HG03432 (cell line): ENCODE measurements around the gene PPP1R12B.
"Not testable (repeated sequence)": the region's sequence is repeated elsewhere in the genome, so short reads cannot be mapped to it uniquely, and the experiment has no call there.

Experiments used
- ATAC-seq: cut with Tn5 transposase; IDR thresholded peaks from one replicate; pipeline ENCODE4 v1.9.1; 2021; ENCODE audit warnings: mild to moderate bottlenecking, moderate library complexity; ENCODE audit not compliant: unreplicated experiment

PPP1R12B gene

GRCh38 chr1:202401771-202402170 lies 53.3 kb downstream of the PPP1R12B start:
- not testable (repeated sequence) for ATAC-seq

- not testable (repeated sequence) for ATAC-seq
These were observed 54.9 kb downstream of the PPP1R12B start for GRCh38 chr1:202403381-202403780.

- no peak for ATAC-seq
These were observed 57.4 kb downstream of the PPP1R12B start for GRCh38 chr1:202405928-202406327.

GRCh38 chr1:202406896-202407295 lies 58.4 kb downstream of the PPP1R12B start:
- ATAC-seq, result not testable (repeated sequence)

- not testable (repeated sequence) for ATAC-seq
These were observed 58.9 kb downstream of the PPP1R12B start for GRCh38 chr1:202407378-202407777.

- ATAC-seq, result not testable (repeated sequence)
These were observed 61.8 kb downstream of the PPP1R12B start for GRCh38 chr1:202410251-202410650.

GRCh38 chr1:202410854-202411357 lies 62.4 kb downstream of the PPP1R12B start:
- not testable (repeated sequence) for ATAC-seq

GRCh38 chr1:202411422-202411821 lies 62.9 kb downstream of the PPP1R12B start:
- no peak for ATAC-seq

- not testable (repeated sequence) for ATAC-seq
These were observed 63.9 kb downstream of the PPP1R12B start for GRCh38 chr1:202412421-202412820.

- no peak for ATAC-seq
These were observed 68.1 kb downstream of the PPP1R12B start for GRCh38 chr1:202416641-202417040.

GRCh38 chr1:202417141-202417540 lies 68.6 kb downstream of the PPP1R12B start:
- not testable (repeated sequence) for ATAC-seq

GRCh38 chr1:202417762-202418201 lies 69.3 kb downstream of the PPP1R12B start:
- not testable (repeated sequence) for ATAC-seq

GRCh38 chr1:202419731-202420130 lies 71.2 kb downstream of the PPP1R12B start:
- ATAC-seq, result not testable (repeated sequence)

- ATAC-seq, result not testable (repeated sequence)
These were observed 72.1 kb downstream of the PPP1R12B start for GRCh38 chr1:202420422-202421094.

- ATAC-seq, result not testable (repeated sequence)
These were observed 74.2 kb downstream of the PPP1R12B start for GRCh38 chr1:202422709-202423108.

GRCh38 chr1:202424260-202424659 lies 75.8 kb downstream of the PPP1R12B start:
- not testable (repeated sequence) for ATAC-seq

GRCh38 chr1:202430111-202430510 lies 81.6 kb downstream of the PPP1R12B start:
- ATAC-seq, result not testable (repeated sequence)

GRCh38 chr1:202432338-202432737 lies 83.8 kb downstream of the PPP1R12B start:
- ATAC-seq, result not testable (repeated sequence)

GRCh38 chr1:202433155-202434043 lies 84.9 kb downstream of the PPP1R12B start:
- ATAC-seq, result no peak

- no peak for ATAC-seq
These were observed 85.6 kb downstream of the PPP1R12B start for GRCh38 chr1:202434059-202434458.

- no peak for ATAC-seq
These were observed 90.1 kb downstream of the PPP1R12B start for GRCh38 chr1:202438393-202439174.
